HG03354 (cell line): Measurements from ENCODE around the gene NOC2L.
A peak's percentile ranks its signal among the peaks of the same experiment; 100 is the strongest.
"Not testable (repeated sequence)": the region's sequence is repeated elsewhere in the genome, so short reads cannot be mapped to it uniquely, and the experiment has no call there.

ENCODE experiments used
- ATAC-seq: cut with Tn5 transposase; IDR thresholded peaks from one replicate; pipeline ENCODE4 v1.9.1; 2021; ENCODE audit warnings: mild to moderate bottlenecking; ENCODE audit not compliant: unreplicated experiment, poor library complexity, severe bottlenecking

Gene NOC2L

DNA sequence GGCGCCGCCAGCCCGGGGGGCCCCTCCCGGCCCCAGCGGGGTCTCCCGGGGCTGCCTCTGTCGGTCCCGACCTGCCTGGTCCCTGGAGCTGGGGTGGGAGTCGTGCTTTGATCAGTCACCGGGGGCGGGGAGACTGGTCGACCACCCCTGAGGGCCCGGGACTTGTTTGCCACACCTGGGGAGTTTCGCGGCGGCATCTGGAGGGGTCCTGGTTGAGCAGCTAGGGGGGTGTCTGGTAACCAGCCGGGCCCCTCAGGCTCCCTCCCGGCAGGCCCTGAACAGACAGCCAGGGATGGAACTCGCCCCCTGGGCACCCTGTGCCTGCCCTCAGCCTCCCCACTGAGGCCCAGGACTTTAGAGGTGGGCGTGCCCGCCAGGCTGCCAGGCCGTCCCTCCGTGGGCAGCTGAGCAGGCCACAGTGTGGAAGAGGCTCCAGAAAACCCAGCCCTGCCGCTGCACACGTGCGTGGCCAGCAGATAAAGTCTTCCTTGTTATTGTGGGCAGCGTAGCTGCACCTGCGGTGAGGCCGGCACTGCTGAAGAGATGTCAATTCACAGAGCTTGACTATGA, 48.7 kb downstream of the NOC2L start:
- no peak for ATAC-seq

DNA sequence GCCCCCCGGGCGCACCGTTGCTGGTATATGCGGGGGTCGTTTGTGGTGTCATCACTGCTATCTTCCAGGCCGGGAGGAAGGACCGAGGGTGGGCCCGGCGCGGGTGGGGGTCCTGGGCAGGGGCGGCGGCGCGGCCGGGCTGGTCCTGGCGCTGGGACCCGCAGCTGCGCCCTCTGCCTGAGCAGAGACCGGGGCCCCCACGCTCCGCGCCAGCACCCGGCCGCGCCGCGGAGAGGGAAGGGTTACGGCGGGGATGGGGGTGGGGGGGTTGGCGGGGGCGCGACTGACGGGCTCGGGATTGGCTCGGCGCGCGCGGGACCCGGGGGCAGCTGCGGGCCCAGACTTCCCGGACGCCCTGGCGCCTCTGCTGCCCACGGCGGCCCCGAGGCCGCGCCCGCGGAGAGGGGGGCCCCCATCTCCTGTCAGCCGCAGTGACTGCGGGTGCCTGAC, 49.2 kb downstream of the NOC2L start:
- ATAC-seq = no peak

DNA sequence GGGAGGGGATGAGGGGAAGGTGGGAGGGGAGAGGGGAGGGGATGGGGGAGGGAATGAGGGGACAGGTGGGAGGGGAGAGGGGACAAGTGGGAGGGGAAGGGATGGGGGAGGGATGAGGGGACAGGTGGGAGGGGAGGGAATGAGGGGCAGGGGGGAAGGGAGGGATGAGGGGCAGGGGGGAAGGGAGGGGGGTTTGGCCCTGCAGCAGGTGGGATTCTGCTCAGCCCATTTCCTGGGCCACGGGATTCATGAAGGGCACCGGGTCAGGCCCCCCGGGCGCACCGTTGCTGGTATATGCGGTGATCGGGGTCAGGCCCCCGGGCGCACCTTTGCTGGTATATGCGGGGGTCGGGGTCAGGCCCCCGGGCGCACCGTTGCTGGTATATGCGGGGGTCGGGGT, 50.4 kb downstream of the NOC2L start:
- ATAC-seq = no peak

DNA sequence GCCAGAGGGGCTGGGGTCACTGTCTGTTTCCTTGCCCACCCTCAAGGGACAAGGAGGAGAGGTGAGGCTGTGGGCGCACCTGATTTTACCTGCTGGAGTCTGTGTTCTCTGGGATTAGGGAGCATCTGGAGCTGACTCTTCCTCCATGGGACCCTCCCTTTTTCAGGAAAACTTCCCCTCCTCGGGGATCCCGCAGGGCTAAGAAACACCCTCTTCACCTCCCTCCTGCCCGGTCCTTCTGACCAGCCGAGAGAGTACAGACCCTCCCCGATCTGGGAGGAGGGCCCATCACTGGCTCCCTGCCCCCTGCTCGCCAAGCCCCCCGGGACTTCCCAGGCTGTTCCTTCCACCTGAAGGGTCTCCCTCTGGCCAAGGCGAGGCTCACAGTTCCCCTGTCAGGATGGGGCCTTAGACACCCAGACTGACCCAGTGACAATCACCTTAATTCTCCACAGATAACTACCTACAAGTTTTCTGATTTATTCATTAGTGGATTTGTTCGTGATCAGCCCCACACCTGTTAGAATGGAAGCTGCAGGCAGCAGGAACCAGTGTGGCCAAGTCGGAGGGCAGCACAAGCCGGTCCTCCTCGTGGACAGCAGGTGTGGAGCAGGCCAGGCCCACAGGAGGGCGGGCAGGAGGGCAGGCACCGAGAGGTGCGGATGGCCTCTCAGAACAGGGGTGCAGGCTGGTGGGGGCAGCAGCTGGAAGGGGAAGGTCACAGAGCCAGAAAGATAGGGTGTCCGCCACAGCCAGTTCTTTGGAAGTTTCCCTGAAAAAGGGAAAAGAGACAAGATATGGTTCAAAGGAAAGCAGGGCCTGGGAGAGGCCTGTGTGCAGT, 51.2 kb downstream of the NOC2L start:
- ATAC-seq = no peak

DNA sequence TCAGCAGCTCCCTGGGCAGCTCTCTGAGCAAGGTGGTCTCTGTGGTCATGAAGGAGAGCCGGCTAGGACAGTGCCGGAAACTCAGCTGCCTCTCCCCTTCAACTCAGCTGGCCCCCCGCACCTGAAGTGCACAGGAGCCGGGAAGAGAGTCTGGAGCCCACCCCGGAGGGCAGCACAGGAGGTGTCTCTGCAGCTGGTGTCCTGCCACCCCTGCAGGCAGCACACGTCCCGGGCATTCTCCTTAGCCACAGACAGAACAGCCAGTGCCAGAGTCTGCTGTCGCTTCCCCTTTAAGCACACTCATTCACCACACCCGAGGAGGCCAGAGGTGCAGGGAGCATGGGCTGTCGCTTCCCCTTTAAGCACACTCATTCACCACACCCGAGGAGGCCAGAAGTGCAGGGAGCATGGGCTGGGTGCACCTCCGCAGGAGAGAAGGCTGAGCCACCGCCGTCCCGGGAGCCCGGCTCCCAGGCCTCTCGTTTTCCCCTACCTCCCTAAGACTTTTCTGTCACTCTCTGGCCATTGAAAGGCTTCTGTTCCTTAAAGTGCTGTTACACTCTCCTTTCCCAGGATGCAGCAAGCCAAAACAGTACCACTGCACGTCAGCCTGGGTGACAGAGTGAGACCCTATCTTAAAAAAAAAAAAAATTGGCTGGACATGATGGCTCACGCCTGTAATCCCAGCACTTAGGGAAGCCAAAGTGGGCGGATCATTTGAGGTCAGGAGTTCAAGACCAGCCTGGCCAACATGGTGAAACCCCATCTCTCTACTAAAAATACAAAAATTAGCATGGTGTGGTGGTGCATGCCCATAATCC, 52.2 kb downstream of the NOC2L start:
- no peak for ATAC-seq

DNA sequence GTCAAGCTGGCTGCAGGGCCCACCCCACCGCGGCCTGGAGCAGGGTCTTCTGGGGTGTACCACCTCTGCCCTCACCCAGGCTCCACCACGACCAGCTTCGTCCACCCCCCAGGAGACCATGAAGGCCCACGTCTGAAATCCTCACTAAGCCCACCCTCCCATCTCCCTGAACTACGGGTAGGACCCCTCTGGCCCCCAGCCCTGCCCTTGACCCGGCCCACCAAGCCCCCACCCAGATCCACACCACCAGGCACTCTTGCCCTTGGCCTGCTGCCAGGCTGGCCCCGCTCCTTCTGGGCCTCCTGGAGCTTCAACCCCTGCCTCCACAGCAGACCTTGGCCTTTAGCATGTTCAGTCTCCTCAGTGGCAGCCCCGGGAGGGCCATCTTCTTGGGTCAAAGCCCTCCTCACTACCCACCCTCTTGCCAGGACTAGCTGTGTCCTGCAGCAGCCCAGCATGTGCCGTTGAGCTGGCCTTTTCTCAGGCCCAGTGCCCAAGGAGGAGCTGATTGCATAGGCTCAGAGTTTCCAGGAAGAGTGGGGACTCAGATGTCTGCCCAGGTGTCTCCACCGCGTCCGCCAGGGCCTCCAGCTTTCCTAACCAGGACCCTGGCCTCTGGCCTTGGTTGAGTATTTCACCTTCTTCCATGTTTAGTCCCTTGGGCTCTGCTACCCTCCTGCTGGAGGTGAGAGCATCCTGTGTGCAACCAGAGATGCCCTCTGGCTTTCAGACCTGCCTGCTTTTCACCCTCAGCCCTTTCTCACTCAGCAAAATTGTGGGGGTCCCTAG, 53.1 kb downstream of the NOC2L start:
- no peak for ATAC-seq

DNA sequence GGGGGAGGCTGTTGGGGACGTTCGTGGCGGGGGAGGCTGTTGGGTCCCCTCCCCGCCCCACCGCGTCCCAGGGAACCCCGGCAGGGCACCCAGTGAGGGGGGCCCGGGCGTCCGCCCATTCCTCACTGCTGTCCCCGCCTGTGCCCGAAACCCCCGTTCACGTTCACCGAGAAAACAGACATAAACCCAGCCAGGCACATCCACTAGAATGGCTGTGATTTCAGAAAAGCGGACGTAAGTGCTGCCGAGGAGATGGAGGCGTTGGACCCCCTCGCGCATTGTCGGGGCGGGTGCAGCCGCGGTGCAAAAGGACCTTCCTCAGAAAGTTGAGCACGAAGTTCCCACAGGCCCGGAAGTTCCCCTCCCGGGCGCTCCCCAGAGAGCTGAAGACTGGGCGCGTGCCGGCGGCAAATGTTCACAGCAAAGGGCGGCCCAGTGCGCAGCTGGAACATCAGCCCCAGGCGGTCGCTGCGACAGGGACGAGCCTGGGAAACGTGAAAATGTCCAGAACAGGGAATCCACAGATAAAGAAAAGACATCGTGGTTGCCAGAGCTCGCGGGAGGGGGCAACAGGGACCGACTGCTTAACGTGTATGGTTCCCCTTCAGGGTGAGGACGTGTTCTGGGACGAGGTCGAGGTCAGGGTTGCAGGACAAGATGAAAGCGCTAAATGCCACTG, 53.8 kb downstream of the NOC2L start:
- peak; percentile 45 for ATAC-seq

DNA sequence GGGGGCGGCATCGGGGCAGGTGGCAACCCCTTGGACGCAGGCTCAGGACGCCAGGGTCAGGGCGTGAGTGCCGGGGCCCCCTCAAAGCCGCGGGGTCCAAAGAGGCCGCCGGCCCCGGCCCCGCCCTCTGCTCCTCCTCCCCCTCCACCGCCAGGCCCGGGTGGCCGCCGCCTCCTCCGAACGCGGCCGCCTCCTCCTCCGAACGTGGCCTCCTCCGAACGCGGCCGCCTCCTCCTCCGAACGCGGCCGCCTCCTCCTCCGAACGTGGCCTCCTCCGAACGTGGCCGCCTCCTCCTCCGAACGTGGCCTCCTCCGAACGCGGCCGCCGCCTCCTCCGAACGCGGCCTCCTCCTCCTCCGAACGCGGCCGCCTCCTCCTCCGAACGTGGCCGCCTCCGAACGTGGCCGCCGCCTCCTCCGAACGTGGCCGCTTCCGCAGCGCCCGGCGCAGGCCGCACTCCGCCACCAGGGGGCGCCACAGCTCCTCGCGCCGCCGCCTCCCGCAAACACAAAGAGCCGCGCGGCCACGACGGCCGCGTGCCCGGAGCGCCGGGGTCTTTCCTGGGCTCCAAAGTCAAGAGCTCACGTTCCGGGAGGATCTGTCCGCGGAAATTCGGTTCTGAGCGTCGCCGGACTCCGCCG, 54.6 kb downstream of the NOC2L start:
- ATAC-seq = peak; percentile 65

DNA sequence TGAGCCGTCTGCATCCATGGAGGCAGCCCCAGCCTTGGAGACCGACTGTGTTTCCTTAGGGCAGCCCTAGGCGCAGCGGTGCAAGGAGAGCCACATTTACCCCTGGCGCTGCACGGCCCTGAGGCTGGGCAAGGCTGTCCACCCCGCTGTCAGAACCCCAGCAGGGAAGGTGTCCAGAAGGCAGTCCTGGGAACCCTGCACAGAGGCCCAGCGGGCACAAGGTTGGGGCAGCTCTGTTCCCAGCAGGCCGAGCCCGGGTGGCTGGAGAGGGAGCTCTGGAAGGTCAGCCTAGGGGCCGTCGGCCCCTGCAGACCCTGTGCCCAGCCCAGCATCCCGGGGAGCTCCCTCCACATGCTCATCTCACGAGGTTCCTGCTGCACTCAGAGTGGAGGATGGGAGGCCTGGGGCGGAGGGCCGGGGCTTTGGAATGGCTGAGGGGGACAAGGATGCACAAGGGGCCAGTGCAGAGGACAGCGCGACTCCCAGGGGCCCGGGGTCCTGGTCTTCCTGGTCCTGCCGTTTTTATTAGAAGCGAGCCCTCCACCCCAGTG, 55.3 kb downstream of the NOC2L start:
- no peak for ATAC-seq

DNA sequence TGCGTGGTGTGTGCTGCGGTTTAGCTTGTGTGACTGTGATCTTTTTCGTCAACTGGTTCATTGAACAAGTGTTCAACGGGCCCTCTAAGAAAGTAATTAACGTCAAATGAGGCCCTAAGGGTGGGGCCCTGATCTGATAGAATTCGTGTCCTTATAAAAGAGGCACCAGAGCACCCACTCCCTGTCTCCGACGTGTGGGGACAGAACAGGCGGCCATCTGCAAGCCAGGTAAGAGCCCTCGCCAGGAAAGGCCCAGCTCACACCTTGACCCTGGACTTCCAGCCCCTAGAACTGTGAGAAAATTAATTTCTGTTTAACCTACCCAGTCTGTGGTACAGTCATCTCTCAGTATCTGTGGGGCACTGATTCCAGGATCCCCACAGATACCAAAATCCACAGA, 55.8 kb downstream of the NOC2L start:
- ATAC-seq = no peak

DNA sequence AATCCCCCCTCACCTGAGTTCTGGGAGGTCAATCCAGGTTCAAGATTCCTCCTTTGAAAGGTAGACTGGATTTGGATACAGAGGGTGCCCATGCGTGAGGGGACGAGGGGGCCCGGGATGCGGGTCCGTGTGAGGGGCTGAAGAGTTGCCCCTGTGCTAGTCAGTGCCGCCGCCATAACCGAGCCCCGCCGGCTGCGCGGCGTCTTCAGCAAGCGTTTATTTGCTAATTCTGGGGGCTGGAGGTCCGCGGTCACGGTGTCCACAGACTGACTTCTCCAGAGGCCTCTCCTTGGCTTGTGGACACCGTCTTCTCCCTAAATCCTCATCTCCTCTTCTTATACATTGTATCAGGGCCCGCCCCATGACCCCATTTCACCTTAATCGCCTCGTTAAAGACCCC, 56.3 kb downstream of the NOC2L start:
- ATAC-seq = no peak

DNA sequence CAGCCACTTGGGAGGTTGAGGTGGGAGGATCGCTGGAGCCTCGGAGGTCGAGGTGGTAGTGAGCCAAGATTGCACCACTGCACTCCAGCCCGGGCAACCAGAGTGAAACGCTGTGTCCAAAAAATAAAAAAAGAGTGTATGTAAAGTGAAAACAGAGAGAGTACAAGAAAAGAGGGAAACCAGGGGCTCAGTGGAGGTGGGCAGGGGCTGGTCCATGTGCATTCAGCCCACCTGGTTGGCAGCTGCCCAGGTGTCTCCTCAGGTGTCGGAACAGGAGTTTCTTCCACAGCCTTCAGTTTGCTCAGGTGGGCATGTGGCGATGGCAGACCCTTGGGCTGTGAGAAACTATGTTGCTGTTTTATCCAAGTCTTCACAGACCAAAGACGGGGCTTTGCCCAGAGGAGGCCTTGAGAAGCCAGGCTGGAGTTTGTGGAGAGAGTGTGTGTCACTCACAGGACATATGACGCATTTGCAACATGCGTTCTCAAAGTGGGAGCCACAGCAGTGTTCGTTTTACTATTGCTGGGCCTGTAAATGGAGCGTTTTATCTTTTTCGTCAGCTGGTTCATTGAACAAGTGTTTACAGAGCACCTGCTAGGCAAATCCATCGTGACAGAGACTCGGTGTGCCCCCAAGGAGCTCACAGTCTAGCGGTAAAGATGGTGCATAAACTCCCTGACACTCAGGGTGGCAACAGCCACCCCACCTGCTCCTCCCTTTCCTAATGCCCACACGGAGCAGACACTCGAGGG, 57.8 kb downstream of the NOC2L start:
- ATAC-seq = no peak

DNA sequence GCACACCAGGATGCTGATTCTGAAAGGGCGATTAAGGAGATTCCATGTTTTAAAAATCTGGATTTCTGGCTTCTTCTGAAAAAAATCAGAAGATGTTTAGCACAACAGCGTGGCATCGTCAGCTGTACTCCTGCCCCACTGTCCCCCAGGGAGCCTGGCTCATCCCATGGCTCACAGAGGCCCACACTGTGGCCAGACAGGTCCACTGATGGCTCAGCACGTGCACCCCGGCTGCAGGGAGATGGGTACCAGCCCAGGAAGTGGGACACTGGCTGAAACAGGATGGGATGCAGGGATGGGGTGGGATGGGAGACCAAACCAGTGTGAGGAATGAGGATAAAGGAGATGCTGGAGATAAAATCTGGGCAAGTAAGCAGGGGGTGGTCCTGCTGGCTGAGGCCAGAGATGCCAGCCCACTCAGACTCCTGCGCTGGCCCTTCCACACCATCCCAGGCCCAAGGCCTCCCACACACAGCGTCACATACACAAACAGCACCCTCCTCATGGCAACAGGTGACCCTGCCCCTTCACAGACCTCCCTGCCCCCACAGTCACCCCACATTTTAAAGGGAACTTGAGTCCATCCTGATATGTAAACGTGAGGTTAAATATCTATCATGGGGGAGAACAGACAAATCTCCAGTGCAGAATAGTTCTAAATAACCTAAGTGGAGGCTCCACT, 59.3 kb downstream of the NOC2L start:
- ATAC-seq = no peak

DNA sequence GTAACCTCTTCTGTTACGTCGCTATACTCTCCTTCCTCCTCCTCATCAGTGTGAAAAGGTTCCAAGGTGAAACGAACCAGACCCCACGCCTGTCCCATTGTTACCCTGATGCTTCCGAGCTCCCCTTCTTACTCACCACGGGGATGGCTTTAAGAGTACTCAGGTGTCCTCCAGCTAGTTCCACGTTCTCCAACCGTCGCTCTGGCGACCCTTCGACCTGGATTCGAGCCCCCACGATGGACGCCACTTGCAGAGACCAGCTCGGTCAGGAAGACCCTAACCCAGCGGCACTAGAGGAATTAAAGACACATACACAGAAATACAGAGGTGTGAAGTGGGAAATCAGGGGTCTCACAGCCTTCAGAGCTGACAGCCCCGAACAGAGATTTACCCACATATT, 61.1 kb downstream of the NOC2L start:
- not testable (repeated sequence) for ATAC-seq

DNA sequence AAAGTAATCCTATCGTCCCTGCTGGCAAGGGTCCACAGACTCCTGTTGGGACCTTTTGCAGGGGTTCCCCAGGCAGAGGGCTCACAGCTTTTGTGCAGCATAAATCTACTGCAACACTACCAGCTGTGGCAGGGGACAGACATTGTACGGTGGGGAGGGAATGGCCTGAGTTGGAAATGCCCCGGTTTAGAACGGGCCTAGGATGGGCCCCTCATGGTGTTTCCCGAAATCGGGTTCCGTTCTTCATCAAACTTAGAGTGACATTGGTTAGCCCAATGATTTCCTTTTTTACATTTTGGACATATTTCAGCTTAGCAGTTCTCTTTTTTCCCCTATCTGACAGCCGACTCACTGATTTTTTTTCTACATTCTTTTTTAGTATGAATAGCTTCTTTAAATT, 61.8 kb downstream of the NOC2L start:
- ATAC-seq = no peak
